Measurements from ENCODE around the gene TSPAN14. TPM values are rescaled to one million over a fixed set of nuclear protein-coding genes. Genes with fewer than 3 reads are reported as not detected.

The TSPAN14 gene
- total RNA-seq, 1 experiment from 2014 or later: 46.8 TPM

GRCh38 chr10:80545258-80545881, 91.3 kb downstream of the TSPAN14 start:
- H3K9ac ChIP-seq (ENCODE audit: extremely low read depth, insufficient read length, low read length): no peak overlapping the region
- H3K27ac ChIP-seq (ENCODE audit: insufficient read length, low read depth, low read length): no peak overlapping the region
- H2BK120ac ChIP-seq (ENCODE audit: low read depth, low read length, poor library complexity, severe bottlenecking): no peak overlapping the region
- Mint-ChIP-seq H3K4me1 (peaks cover 2% of the 10 kb centered on the region in 2 experiments; a peak in 1 of 4 replicates), H3K9me3 (no peaks in the 10 kb centered on the region; a peak in 2 of 5 replicates), H3K36me3 (ENCODE audit: insufficient read depth in 1 of 3, low read depth in 3 of 3) (no peaks in the 10 kb centered on the region; a peak in 1 of 7 replicates), H3K27ac (no peak overlapping the region), H3K27me3 (ENCODE audit: low read depth) (peaks cover 8% of the 10 kb centered on the region), H3K4me3 (no peak overlapping the region)
- no peak overlapping the region for H2AK5ac ChIP-seq (ENCODE audit: insufficient read length, low read length)
- no peak overlapping the region for H3K18ac ChIP-seq (ENCODE audit: insufficient read length, low read depth, low read length)
- H3K14ac ChIP-seq (ENCODE audit: insufficient read depth, low read length): no peak overlapping the region
- no peak overlapping the region for H2BK20ac ChIP-seq (ENCODE audit: low read depth, low read length, poor library complexity, severe bottlenecking)
- H3K4me2 ChIP-seq (ENCODE audit: insufficient read depth, insufficient read length, low read length): no peak overlapping the region
- H3K9me3 ChIP-seq (ENCODE audit: control insufficient read depth, low read depth, low read length): no peaks in the 10 kb centered on the region
- no peak overlapping the region for H3T11ph ChIP-seq (ENCODE audit: low read length)
- no peak overlapping the region for H3K23ac ChIP-seq (ENCODE audit: insufficient read length, low read depth, low read length)
- DNase-seq: no peak
- no peaks in the 10 kb centered on the region for H3K23me2 ChIP-seq (ENCODE audit: insufficient read length, low read depth, low read length, poor library complexity, severe bottlenecking)
- no peaks in the 10 kb centered on the region for H3K4me1 ChIP-seq (ENCODE audit: insufficient read depth, low read length)
- H4K5ac ChIP-seq (ENCODE audit: insufficient read length, low read depth, low read length): no peak overlapping the region
- no peak overlapping the region for H2BK12ac ChIP-seq (ENCODE audit: insufficient read length, low read depth, low read length)
- no peaks in the 10 kb centered on the region for H3K79me2 ChIP-seq (ENCODE audit: insufficient read depth, low read length)
- H3K56ac ChIP-seq (ENCODE audit: insufficient read length, low read depth, low read length): no peak overlapping the region
- no peak overlapping the region for H3K4ac ChIP-seq (ENCODE audit: low read depth, low read length)
- no peak for TF ChIP-seq CTCF (conservative IDR thresholded peaks at IDR 0.05)
- WGBS (ENCODE audit: extremely low coverage, insufficient read length, low lambda C conversion rate): no CpG with 5 or more reads among the region's 7 CpGs
- H4K91ac ChIP-seq (ENCODE audit: insufficient read length, low read depth, low read length): no peak overlapping the region
- H4K8ac ChIP-seq (replicated peaks; ENCODE audit: insufficient read length, low read depth, low read length): no peak overlapping the region
- H4K20me1 ChIP-seq (ENCODE audit: control insufficient read depth, insufficient read depth, insufficient read length): no peaks in the 10 kb centered on the region
- H2BK5ac ChIP-seq (ENCODE audit: insufficient read length, low read length): no peak overlapping the region
- no peak overlapping the region for H2BK15ac ChIP-seq (ENCODE audit: low read depth, low read length)
- no peaks in the 10 kb centered on the region for H3K27me3 ChIP-seq (ENCODE audit: insufficient read depth, low read length)
- H3K79me1 ChIP-seq (ENCODE audit: insufficient read depth, low read depth, low read length, poor library complexity, severe bottlenecking): no peaks in the 10 kb centered on the region
- H2AFZ ChIP-seq (ENCODE audit: low read length): no peak overlapping the region
